SIG-M5 treated with dmso at 0.1 percent for 504 hours (cell line): ENCODE data around the gene SPATA2.
"Not testable (repeated sequence)": the region's sequence is repeated elsewhere in the genome, so short reads cannot be mapped to it uniquely, and the experiment has no call there.

Experiments used
- DNase-seq: peaks from one replicate; lab custom pipeline; 2025; ENCODE audit not compliant: unreplicated experiment; lab: John Stamatoyannopoulos, UW

The SPATA2 gene

GRCh38 chr20:49863666-49864065, 51.7 kb downstream of the SPATA2 start:
- DNase-seq = no peak

GRCh38 chr20:49862607-49863200, 52.6 kb downstream of the SPATA2 start:
- no peak for DNase-seq

DNA sequence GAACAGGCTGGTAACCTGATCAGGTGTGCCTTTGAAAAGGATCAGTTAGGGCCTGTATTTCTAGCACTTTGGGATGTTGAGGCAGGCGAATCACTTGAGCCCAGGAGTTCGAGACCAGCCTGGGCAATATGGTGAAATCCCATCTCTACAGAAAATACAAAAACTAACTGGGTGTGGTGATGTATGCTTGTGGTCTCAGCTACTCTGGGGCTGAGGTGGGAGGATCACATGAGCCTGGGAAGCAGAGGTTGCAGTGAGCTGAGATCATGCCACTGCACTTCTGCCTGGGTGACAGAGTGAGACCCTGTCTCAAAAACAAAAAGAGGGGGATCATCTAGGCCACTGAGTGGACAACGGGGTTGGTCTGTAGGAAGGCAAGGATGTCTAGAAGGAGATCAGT, 54.1 kb downstream of the SPATA2 start:
- DNase-seq = not testable (repeated sequence)

GRCh38 chr20:49859807-49860206, 55.5 kb downstream of the SPATA2 start:
- peak; percentile 32 for DNase-seq

DNA sequence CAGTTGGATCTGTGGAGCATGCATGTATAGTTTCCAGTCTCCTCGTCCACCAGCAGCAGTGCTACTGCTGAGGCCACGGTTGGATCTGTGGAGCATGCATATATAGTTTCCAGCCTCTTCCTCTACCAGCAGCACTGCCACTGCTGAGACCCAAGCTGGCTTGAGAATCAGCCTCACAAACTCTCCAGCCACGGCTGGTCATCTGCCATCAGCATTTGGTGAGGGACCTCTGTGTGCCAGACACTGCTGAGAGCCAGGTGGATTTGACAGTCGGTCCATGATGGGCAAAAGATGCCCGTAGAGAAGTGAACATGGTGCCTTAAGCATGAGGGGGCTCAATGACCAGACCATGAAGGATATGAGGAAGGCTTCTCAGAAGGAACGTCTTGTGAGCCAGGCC, 56.3 kb downstream of the SPATA2 start:
- no peak for DNase-seq

DNA sequence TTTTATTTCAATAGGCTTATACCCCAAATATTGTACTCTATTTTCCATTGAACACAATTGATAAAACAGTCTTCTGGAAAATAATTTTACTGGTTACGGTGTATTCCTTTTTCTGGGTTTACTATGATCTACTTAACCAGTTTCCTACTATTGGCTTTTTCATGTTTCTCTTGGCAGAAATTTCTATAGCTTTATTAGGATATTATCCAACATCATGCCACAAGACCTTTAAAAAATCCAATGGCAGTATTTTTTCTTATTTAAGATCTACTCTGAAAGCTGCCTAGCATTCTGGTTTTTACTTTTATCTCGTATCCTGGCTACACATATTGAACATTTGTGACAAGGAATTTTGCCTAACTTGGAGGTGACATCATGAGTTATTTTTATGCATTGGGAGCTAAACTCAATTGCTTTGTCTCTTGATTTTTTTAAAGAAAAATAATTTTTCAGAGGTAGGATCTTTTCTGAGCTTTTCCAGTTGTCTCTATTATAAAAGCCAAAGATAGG, 57.2 kb downstream of the SPATA2 start:
- no peak for DNase-seq

DNA sequence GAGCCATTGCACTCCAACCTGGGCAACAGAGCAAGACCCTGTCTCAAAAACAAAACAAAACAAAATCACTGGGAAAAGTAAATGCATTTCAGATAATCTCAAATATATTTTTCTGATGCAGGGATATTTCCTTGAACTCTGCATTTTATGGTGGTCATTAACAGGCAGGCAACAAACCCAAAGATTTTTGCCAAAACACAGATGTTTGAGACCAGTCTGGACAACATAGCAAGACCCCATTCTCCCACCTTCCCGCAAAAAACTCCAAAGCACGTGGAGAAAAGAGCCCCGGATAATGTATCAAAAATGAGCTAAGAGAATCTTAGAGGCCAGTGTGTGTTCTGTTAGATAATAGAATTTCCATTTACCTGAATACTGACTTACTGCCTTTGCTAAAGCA, 58.4 kb downstream of the SPATA2 start:
- DNase-seq = no peak

DNA sequence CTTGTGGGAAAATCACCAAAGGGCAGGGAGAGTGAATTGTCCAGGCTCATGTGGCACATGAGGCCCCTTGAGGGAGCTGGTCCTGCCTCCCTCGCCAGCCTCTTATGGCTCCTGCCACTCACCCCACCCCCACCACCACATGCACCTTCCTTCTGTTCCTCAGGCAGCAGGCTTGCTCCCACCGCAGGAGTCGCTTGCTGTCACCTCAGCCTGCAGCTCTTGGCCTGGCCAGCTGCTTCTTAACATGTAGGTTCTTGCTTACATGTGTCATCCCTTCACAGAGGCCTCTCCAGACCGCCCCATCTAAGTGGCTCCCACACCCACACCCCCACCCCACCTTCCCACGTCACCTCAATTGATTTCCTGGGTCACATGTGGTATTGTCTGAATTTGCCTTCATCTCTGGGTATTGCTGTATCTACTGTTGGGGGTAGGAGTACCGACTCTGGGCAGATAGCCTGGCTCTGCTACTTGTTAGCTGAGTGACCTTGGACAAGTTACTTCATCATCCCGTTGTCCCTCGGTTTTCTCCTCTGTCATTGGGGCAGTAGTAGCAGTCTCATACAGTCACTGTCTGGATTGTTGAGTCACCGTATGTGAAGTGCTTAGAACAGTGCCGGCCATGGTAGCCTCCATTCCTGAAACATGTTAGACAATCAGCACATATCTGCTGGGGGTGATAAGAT, 61.0 kb downstream of the SPATA2 start:
- DNase-seq = no peak

DNA sequence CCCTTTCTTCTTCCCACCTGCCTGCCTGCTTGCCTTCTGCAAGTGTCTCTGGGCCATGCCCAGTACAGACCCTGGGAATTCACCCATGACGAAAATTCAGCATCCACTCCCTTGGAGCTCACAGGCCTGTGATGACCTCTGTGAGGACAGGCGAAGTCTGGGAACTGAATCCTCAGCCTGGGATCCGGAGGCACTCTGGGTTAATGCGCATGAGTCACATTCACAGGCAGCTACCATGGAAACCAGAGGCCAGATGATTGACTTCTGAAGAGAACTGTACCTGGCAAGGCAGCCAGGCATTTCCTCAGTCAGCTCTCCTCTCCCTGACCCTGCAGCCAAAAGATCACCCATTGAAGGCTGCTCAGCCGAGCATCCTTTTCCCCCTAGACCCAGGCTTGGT, 61.7 kb downstream of the SPATA2 start:
- DNase-seq = no peak
